Heart left ventricle (tissue), 16 donors: Measurements from ENCODE around the gene ASTN2. TPM values are rescaled to one million over a fixed set of nuclear protein-coding genes. Genes with fewer than 3 reads are reported as not detected.

ENCODE experiments used
- ATAC-seq, 4 donors: fragments of 200-7000 bp; cut with Tn5 transposase; one replicate each; pipeline ENCODE4 v1.9.1; 2020 to 2022; ENCODE audit warnings: moderate library complexity in 4 of 4, mild to moderate bottlenecking in 3 of 4, moderate number of reproducible peaks in 1 of 4
- DNase-seq, 5 donors: peaks; one replicate each; pipeline ENCODE4 v3.0.0-alpha.2; 2020
- H3K27ac ChIP-seq, 12 donors: fragments of 200-600 bp; sonication (generic) in 4 of 12; one replicate each; pipeline versions ENCODE4 v1.5.0 to v1.8.0; 2016 to 2022; ENCODE audit warnings: mild to moderate bottlenecking in 2 of 12
- H3K27me3 ChIP-seq, 9 donors: fragments of 200-600 bp; sonication (generic) in 2 of 9; one replicate each; pipeline versions ENCODE4 v1.5.1 to v1.8.0; 2016 to 2022; ENCODE audit warnings: mild to moderate bottlenecking in 3 of 9
- H3K36me3 ChIP-seq, 9 donors: fragments of 200-600 bp; sonication (generic) in 2 of 9; one replicate each; pipeline versions ENCODE4 v1.5.0 to v1.8.0; 2018 to 2022; ENCODE audit warnings: mild to moderate bottlenecking in 2 of 9
- H3K4me1 ChIP-seq, 12 donors: fragments of 200-600 bp; sonication (generic) in 4 of 12; one replicate each; pipeline versions ENCODE4 v1.5.0 to v1.8.0; 2016 to 2022; ENCODE audit warnings: mild to moderate bottlenecking in 3 of 12
- H3K4me3 ChIP-seq, 12 donors: fragments of 200-600 bp; sonication (generic) in 4 of 12; one replicate each; pipeline versions ENCODE4 v1.5.0 to v1.8.0; 2017 to 2022; ENCODE audit warnings: mild to moderate bottlenecking in 9 of 12, moderate library complexity in 4 of 12
- H3K9me3 ChIP-seq, 12 donors: fragments of 200-600 bp; sonication (generic) in 4 of 12; one replicate each; pipeline versions ENCODE4 v1.5.0 to v1.8.0; 2016 to 2022; ENCODE audit warnings: mild to moderate bottlenecking in 1 of 12
- POLR2A ChIP-seq, 2 donors: fragments of 450-650 bp; IDR thresholded peaks; one replicate each; pipeline ENCODE4 v1.6.1; 2017; ENCODE audit warnings: antibody characterized with exemption in 2 of 2, mild to moderate bottlenecking in 2 of 2, moderate library complexity in 2 of 2
- WGBS, 4 donors: extraction: QIAGEN DNeasy Blood & Tissue Kit in 2 of 4; methylation state at CpG; one replicate each; pipeline versions ENCODE4 v1.1.5 to v1.1.7; 2013 to 2018; 5-methylcytosine and 5-hydroxymethylcytosine counted together
- intact Hi-C, 10 donors: fragments of 100-400 bp; cut with DNase I; formaldehyde crosslinking; loops; one replicate each; pipeline versions ENCODE4 v1.11.1 to v1.14.2; 2022
- polyA plus RNA-seq, 2 donors: library from polyadenylated mRNA; stranded (reverse); fragments of 200-250 nt; gene quantifications; one replicate each; pipeline ENCODE4 v1.2.3, GENCODE V29; 2013
- total RNA-seq, 9 donors: library from RNA; depleted of rRNA in 2 of 9; stranded (reverse); fragments of >200 nt in 2 of 9; fragmentation: NEBNext Ultra II Directional in 3 of 9; extraction: Animal tissue kit (Norgen Biotek cat#: 25700) in 3 of 9; gene quantifications; one replicate each; pipeline versions ENCODE4 v1.1.0 to v1.2.4, GENCODE V29; 2016 to 2023
- TF ChIP-seq, protein P1 (sequence below), 12 donors: fragments of 200-600 bp; sonication (generic) in 4 of 12; IDR thresholded peaks; one replicate each; pipeline versions ENCODE4 v1.5.0 to v1.8.0; 2018 to 2022; ENCODE audit warnings: antibody characterized with exemption in 12 of 12, mild to moderate bottlenecking in 5 of 12
- donor health status: ischemic (EF 13 %, LVEDD 7.1; RV severe dilation, severe dysfunction).
- donor health status: healthy with polysubstance abuse.
- donor health status: DM: no; HTN: yes; CAD: no.
- donor health status: DM: no; HTN: no; CAD: no.
- donor health status: ischemic (EF 25% LVEDD 6.9; RV normal size, moderate dysfunction).
- donor health status: ischemic (EF 25% LVEDD 5.7; RV mildly dilated, moderate dysfunction).
- donor health status: healthy.
- donor health status: DM: yes; HTN: yes; CAD: no.
- donor health status: ischemic (EF 35%, LVEDD 5.7; RV mildly dilated, moderate dysfunction).
- donor health status: nonischemic (EF 11% LVEDD 7.7; RV severe dilation, severe dysfunction).
- donor health status: DM: yes; HTN: yes; CAD: no.
- donor health status: PGD.
- donor health status: ischemic (EF 29% LVEDD 5.4; RV normal size, mild dysfunction).
- donor health status: nonischemic (EF 23%, LVEDD 6.1; RV moderate dilation, normal function).

The ASTN2 gene
- total and polyA plus RNA-seq, 11 donors, result 2.5 to 6.0 (median 3.5) TPM

GRCh38 chr9:117188394-117188793, 226.5 kb downstream of the ASTN2 start:
- H3K36me3 ChIP-seq, result no peaks in the 10 kb centered on the region
- intact Hi-C loops, result no loop called here
- DNase-seq (no peak), ATAC-seq (no peak)
- no peak overlapping the region for H3K27ac ChIP-seq
- H3K9me3 ChIP-seq, result no peaks in the 10 kb centered on the region
- no peak overlapping the region for H3K4me3 ChIP-seq
- no peak for TF ChIP-seq POLR2A (IDR thresholded peaks at IDR 0.05)
- TF ChIP-seq, protein P1, sequence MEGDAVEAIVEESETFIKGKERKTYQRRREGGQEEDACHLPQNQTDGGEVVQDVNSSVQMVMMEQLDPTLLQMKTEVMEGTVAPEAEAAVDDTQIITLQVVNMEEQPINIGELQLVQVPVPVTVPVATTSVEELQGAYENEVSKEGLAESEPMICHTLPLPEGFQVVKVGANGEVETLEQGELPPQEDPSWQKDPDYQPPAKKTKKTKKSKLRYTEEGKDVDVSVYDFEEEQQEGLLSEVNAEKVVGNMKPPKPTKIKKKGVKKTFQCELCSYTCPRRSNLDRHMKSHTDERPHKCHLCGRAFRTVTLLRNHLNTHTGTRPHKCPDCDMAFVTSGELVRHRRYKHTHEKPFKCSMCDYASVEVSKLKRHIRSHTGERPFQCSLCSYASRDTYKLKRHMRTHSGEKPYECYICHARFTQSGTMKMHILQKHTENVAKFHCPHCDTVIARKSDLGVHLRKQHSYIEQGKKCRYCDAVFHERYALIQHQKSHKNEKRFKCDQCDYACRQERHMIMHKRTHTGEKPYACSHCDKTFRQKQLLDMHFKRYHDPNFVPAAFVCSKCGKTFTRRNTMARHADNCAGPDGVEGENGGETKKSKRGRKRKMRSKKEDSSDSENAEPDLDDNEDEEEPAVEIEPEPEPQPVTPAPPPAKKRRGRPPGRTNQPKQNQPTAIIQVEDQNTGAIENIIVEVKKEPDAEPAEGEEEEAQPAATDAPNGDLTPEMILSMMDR (IDR thresholded peaks at IDR 0.05), result no peak
- no peaks in the 10 kb centered on the region for H3K4me1 ChIP-seq
- H3K27me3 ChIP-seq, result peaks cover 0 to 4% (median 0%) of the 10 kb centered on the region in 9 donors
- 59 to 70% (median 64%) methylated on average over 3 of the region's 3 CpGs for WGBS, 4 donors

GRCh38 chr9:117187498-117187897, 227.4 kb downstream of the ASTN2 start:
- Histone ChIP-seq H3K27me3 (peaks cover 0 to 4% (median 0%) of the 10 kb centered on the region in 9 donors), H3K4me1 (no peaks in the 10 kb centered on the region), H3K27ac (no peak overlapping the region), H3K9me3 (no peaks in the 10 kb centered on the region), H3K36me3 (no peaks in the 10 kb centered on the region), H3K4me3 (no peak overlapping the region)
- DNase-seq, result no peak
- ATAC-seq, result no peak
- TF ChIP-seq POLR2A (IDR thresholded peaks at IDR 0.05), result no peak
- TF ChIP-seq, protein P1 (IDR thresholded peaks at IDR 0.05), result no peak
- 54 to 77% (median 71%) methylated on average over 2 of the region's 2 CpGs for whole genome bisulfite sequencing, 4 donors
- intact Hi-C loops, result no loop called here

DNA sequence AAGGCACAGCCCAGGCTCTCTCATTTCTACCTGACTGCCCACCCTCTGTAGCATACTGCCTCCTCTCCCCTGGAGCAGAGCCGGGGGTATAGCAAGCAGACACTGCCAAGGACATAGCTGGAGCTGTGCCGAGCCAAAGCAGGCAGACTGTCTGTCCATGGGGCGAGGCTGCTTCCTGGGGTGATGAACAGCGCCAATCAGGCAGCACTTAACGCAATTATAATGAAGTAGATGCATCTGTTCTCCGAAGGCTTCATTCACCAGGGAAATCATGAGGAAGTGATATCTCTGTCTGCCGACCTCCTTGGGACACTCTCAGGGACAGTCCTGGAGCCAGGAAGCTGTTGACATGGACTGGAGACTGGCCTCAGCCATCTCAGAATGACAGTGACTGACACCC, 230.7 kb downstream of the ASTN2 start:
- DNase-seq (no peak), ATAC-seq (no peak)
- TF ChIP-seq, protein P1 (IDR thresholded peaks at IDR 0.05), result no peak
- no peak for TF ChIP-seq POLR2A (IDR thresholded peaks at IDR 0.05)
- no peak overlapping the region for H3K27ac ChIP-seq
- H3K36me3 ChIP-seq, result no peaks in the 10 kb centered on the region
- no peak overlapping the region for H3K4me3 ChIP-seq
- peaks cover 0 to 4% (median 0%) of the 10 kb centered on the region in 9 donors for H3K27me3 ChIP-seq
- intact Hi-C loops, result no loop called here
- no peaks in the 10 kb centered on the region for H3K9me3 ChIP-seq
- whole genome bisulfite sequencing, 4 donors, result 23 to 35% (median 28%) methylated on average over 7 of the region's 7 CpGs
- H3K4me1 ChIP-seq, result no peaks in the 10 kb centered on the region

DNA sequence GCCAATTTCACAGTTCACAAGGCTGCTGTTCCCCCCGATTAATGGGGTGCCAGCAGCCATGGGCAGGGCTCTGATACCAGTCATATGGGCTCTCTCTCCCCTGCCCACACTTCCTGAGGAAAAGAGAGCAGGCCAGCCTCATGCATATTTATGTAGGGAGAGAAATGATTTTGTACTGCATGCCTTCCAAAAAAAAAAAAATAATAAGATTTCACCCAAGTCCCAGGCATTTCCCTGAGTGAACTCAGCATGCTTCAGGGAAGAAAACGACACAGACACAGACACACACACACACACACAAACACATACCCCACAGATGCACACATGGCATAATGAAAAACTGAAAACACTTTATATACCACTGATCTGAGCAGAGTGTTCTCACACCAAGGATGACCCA, 232.8 kb downstream of the ASTN2 start:
- Histone ChIP-seq H3K4me1 (no peaks in the 10 kb centered on the region), H3K27ac (no peak overlapping the region), H3K4me3 (no peak overlapping the region), H3K36me3 (no peaks in the 10 kb centered on the region), H3K9me3 (no peaks in the 10 kb centered on the region), H3K27me3 (peaks cover 0 to 4% (median 0%) of the 10 kb centered on the region in 9 donors)
- ATAC-seq (no peak), DNase-seq (no peak)
- intact Hi-C loops, result no loop called here
- 55 to 71% (median 57%) methylated on average over 2 of the region's 2 CpGs for WGBS, 4 donors
- no peak for TF ChIP-seq POLR2A (IDR thresholded peaks at IDR 0.05)
- TF ChIP-seq, protein P1 (IDR thresholded peaks at IDR 0.05), result no peak
